ENCODE data around the gene CNR1. TPM values are rescaled to one million over a fixed set of nuclear protein-coding genes. Genes with fewer than 3 reads are reported as not detected.

Gene CNR1
- total RNA-seq, 1 donor from 2014 or later, result 0.92 TPM

DNA sequence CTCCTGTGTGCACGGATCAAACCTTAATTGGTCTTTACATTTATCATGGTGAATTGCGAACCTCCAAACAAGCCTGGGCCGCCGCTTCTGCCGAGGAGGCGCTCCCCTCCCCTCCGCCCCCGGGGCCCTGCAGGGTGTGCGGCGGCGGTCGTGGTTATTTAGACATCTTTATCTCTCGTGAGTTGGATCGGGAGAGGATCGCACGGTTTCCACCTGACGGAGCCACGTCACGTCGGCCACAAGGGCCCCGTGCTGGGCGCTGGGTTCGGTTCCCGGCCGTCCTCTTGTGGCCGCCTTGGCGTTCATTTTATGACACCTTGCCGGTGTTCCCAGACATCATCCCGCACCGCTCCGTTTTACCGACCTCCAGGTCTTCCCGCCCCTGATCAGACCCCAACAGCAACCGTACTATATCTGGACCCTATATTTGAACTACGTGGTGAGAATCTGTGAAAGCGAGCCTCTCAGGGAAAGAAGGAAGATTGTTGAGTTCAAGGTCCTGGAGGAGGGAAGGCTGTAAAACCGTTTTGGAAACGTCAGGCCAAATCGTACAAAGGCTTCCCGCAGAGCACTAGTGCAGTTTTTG, 1.3 kb upstream of the CNR1 start:
- Histone ChIP-seq H3K36me3 (ENCODE audit: control insufficient read depth, insufficient read depth, low read length) (no peaks in the 10 kb centered on the region), H3K4me3 (ENCODE audit: low read depth, low read length) (peak overlapping the region; percentile 54), H3K27me3 (ENCODE audit: control insufficient read depth, insufficient read depth, low read length) (peaks cover 17% of the 10 kb centered on the region)
- TF ChIP-seq, protein P1, sequence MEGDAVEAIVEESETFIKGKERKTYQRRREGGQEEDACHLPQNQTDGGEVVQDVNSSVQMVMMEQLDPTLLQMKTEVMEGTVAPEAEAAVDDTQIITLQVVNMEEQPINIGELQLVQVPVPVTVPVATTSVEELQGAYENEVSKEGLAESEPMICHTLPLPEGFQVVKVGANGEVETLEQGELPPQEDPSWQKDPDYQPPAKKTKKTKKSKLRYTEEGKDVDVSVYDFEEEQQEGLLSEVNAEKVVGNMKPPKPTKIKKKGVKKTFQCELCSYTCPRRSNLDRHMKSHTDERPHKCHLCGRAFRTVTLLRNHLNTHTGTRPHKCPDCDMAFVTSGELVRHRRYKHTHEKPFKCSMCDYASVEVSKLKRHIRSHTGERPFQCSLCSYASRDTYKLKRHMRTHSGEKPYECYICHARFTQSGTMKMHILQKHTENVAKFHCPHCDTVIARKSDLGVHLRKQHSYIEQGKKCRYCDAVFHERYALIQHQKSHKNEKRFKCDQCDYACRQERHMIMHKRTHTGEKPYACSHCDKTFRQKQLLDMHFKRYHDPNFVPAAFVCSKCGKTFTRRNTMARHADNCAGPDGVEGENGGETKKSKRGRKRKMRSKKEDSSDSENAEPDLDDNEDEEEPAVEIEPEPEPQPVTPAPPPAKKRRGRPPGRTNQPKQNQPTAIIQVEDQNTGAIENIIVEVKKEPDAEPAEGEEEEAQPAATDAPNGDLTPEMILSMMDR (IDR thresholded peaks at IDR 0.05; ENCODE audit: insufficient read depth, low read length, poor library complexity, severe bottlenecking), result no peak
- DNase-seq (ENCODE audit: low read depth), result no peak

DNA sequence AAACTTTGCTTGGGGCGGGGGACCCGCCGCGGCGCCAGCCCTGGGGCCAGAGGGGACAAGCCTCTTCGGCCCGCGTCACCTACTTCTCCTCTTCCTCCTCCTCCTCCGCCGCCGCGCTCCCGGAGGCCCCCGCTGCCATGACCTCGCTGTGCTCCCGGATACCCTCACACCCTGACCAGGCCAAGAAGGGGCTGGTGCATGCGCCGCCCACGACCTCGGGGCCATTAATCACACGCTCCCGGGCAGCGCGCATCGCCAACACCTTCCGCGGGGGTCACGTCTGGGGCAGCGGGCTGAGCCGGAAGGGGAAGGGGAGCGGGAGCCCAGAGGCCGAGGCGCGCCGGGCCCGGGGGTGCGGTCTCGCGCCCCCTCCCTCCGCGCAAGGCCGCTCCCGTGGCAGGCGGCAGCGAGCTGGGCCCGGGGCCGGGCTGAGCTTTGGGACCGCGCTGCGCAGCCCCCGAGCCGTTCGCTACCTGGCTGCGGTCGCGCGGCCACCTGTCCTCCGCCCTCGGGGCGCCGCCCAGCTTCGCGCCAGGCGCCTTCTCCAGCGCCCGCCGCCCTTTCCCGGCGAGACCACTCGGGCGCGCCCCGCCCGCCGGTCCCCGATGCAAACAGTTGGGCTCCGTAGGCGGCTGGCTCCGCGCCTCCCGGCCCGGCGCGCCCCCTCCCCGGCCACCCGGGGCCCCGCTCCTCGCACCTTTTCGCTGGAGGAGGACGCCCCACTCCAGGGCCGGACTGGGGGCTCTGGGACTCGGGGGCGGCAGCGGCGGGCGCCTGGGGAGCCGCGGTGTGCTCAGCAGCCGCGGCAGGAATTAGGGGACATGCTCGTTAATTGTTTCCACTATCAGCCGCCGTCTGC, 575 bp upstream of the CNR1 start:
- TF ChIP-seq, protein P1 (IDR thresholded peaks at IDR 0.05; ENCODE audit: insufficient read depth, low read length, poor library complexity, severe bottlenecking), result no peak
- H3K36me3 ChIP-seq (ENCODE audit: control insufficient read depth, insufficient read depth, low read length), result no peaks in the 10 kb centered on the region
- H3K4me3 ChIP-seq (ENCODE audit: low read depth, low read length), result peak overlapping the region; percentile 54
- no peak for DNase-seq (ENCODE audit: low read depth)
- peaks cover 17% of the 10 kb centered on the region for H3K27me3 ChIP-seq (ENCODE audit: control insufficient read depth, insufficient read depth, low read length)

DNA sequence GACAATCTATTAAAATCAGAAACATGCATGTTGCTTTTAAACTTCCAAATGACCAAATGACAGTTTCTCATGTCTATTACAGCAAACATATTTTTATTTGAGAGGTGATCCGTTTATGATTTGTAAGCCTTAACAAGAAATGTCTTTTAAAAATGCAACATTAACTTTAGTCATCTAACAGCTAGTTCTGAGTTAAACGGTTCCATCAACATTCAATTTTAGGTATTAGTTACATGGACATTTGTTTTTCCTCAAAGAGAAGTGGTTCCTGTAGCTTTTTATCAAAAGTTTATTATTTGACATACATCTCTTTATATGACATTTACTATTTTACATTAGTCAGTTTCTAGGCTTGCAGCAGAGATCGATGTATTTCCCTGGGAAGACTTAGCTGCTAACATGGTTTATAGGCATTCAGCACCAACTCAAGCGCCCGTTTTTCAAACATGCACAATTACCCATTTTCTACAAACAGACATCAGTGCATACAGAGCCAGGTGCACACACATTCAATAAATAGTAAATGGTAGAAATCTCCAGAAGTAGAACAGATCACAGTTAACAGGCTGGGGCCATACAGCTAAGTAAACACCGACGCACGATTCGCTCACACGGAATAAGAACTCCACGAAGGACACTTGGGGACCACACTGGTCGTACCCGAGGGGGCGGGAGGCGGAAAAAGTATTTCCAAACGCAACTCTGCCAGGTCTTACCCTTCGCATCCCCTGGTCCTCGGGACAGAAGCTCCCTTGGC, 882 bp downstream of the CNR1 start:
- peaks cover 17% of the 10 kb centered on the region for H3K27me3 ChIP-seq (ENCODE audit: control insufficient read depth, insufficient read depth, low read length)
- DNase-seq (ENCODE audit: low read depth), result no peak
- peak overlapping the region; percentile 54 for H3K4me3 ChIP-seq (ENCODE audit: low read depth, low read length)
- no peaks in the 10 kb centered on the region for H3K36me3 ChIP-seq (ENCODE audit: control insufficient read depth, insufficient read depth, low read length)
- TF ChIP-seq, protein P1 (IDR thresholded peaks at IDR 0.05; ENCODE audit: insufficient read depth, low read length, poor library complexity, severe bottlenecking), result no peak

DNA sequence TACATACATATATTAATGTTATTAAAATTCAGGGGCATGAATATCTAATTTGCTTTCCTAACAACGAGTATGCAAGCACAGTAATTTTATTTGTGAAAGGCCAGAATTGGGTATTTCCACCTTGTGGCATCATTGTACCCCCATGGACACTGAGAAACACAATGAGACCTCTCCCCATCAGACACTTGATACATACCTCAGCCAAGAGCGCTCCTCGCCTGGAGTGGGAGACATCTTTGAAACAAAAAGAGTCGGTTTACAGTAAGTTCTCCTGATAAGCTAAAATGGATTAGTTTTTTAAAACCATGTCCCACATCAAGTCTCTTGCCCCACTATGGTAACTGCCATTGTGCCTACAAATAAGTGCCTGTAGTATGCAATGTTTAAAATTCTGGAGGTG, 2.1 kb downstream of the CNR1 start:
- DNase-seq (ENCODE audit: low read depth), result no peak
- no peak overlapping the region for H3K4me3 ChIP-seq (ENCODE audit: low read depth, low read length)
- H3K27me3 ChIP-seq (ENCODE audit: control insufficient read depth, insufficient read depth, low read length), result peaks cover 14% of the 10 kb centered on the region

DNA sequence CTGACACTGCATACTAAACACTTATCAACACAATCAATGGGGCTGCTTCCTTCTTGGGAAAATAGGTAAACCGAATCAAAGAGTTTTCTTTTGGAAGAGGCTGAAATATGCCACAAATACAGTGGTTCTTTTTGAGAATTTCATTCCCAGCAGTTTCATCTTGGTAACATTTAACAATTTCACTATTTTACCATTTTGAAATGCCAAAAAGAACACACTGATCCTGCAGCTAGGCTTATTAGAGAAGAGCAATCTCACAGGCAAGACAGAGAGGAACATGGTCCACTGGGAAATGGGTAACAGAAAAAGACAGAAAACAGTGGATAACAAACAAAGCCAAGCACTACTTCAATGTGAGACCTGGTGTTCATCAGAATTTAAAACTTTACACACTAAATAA, 2.5 kb downstream of the CNR1 start:
- Histone ChIP-seq H3K36me3 (ENCODE audit: control insufficient read depth, insufficient read depth, low read length) (no peaks in the 10 kb centered on the region), H3K4me3 (ENCODE audit: low read depth, low read length) (no peak overlapping the region), H3K27me3 (ENCODE audit: control insufficient read depth, insufficient read depth, low read length) (peaks cover 14% of the 10 kb centered on the region)
- no peak for DNase-seq (ENCODE audit: low read depth)
- TF ChIP-seq, protein P1 (IDR thresholded peaks at IDR 0.05; ENCODE audit: insufficient read depth, low read length, poor library complexity, severe bottlenecking), result no peak

More for the DNA sequence above, 2.1 kb downstream of the CNR1 start:
- TF ChIP-seq, protein P1 (IDR thresholded peaks at IDR 0.05; ENCODE audit: insufficient read depth, low read length, poor library complexity, severe bottlenecking), result no peak
- no peaks in the 10 kb centered on the region for H3K36me3 ChIP-seq (ENCODE audit: control insufficient read depth, insufficient read depth, low read length)
